DMS153 treated with DMSO at 0.1 percent for 48 hours (cell line): ENCODE measurements around the gene FBXW11.

ENCODE experiments used
- DNase-seq: peaks from one replicate; lab custom pipeline; 2025; ENCODE audit not compliant: unreplicated experiment; lab: John Stamatoyannopoulos, UW

Gene FBXW11

GRCh38 chr5:171813813-171814490 is 192.5 kb downstream of the FBXW11 start:
- DNase-seq, result no peak

- no peak for DNase-seq
These were observed 193.2 kb downstream of the FBXW11 start for GRCh38 chr5:171813270-171813669.
